Measurements from ENCODE around the gene CTSK.
"Not testable (repeated sequence)": the region's sequence is repeated elsewhere in the genome, so short reads cannot be mapped to it uniquely, and the experiment has no call there.

Gene CTSK

GRCh38 chr1:150808121-150808520 lies at the start of gene CTSK:
Gene CTSK, minus strand, starts transcription at chr1:150808260. Its CDS starts 1,455 bp downstream, at chr1:150806805.
- TF ChIP-seq CTCF (IDR thresholded peaks at IDR 0.05), result no peak
- peaks cover 24 to 26% of the 10 kb centered on the region in 2 experiments for H3K4me1 ChIP-seq (ENCODE audit: control insufficient read depth in 1 of 2, insufficient read depth in 1 of 2, low read depth in 1 of 2, low read length in 1 of 2)
- H3K4me3 ChIP-seq (ENCODE audit: low read depth in 1 of 2, low read length in 1 of 2), result no peak within 1 kb of the TSS
- peak within 1 kb of the TSS; percentile 61 for H3K27ac ChIP-seq
- peaks cover 23% of the 10 kb centered on the region for H3K36me3 ChIP-seq
- H3K27me3 ChIP-seq, result no peaks in the 10 kb centered on the region
- H3K9me3 ChIP-seq, result no peaks in the 10 kb centered on the region

GRCh38 chr1:150852734-150853133 lies 44.7 kb upstream of the CTSK start:
- Histone ChIP-seq H3K36me3 (peaks cover 15% of the 10 kb centered on the region), H3K27ac (peak overlapping the region; percentile 76)
- not testable (repeated sequence) for H3K27me3 ChIP-seq

GRCh38 chr1:150850801-150851362 lies 42.8 kb upstream of the CTSK start:
- H3K27ac ChIP-seq; H3K27me3 ChIP-seq; H3K4me3 ChIP-seq (ENCODE audit: low read depth in 1 of 2, low read length in 1 of 2); H3K9me3 ChIP-seq; H3K36me3 ChIP-seq: not testable (repeated sequence)
- peaks cover 19 to 22% of the 10 kb centered on the region in 2 experiments for H3K4me1 ChIP-seq (ENCODE audit: control insufficient read depth in 1 of 2, insufficient read depth in 1 of 2, low read depth in 1 of 2, low read length in 1 of 2)

More at GRCh38 chr1:150852734-150853133, 44.7 kb upstream of the CTSK start:
- Histone ChIP-seq H3K4me3 (ENCODE audit: low read depth in 1 of 2, low read length in 1 of 2) (peak overlapping the region in 1 of 2 experiments; percentile 39), H3K4me1 (ENCODE audit: control insufficient read depth in 1 of 2, insufficient read depth in 1 of 2, low read depth in 1 of 2, low read length in 1 of 2) (peaks cover 19 to 22% of the 10 kb centered on the region in 2 experiments)
- H3K9me3 ChIP-seq, result not testable (repeated sequence)

GRCh38 chr1:150846473-150847146 lies 38.5 kb upstream of the CTSK start:
- Histone ChIP-seq H3K36me3 (peaks cover 12% of the 10 kb centered on the region), H3K27me3 (no peaks in the 10 kb centered on the region), H3K4me1 (ENCODE audit: control insufficient read depth in 1 of 2, insufficient read depth in 1 of 2, low read depth in 1 of 2, low read length in 1 of 2) (no peaks in the 10 kb centered on the region), H3K9me3 (no peaks in the 10 kb centered on the region), H3K27ac (no peak overlapping the region), H3K4me3 (ENCODE audit: low read depth in 1 of 2, low read length in 1 of 2) (no peak overlapping the region)
- no peak for TF ChIP-seq CTCF (IDR thresholded peaks at IDR 0.05)

GRCh38 chr1:150843474-150843873 lies 35.4 kb upstream of the CTSK start:
- Histone ChIP-seq H3K9me3 (no peaks in the 10 kb centered on the region), H3K36me3 (peaks cover 27% of the 10 kb centered on the region), H3K27ac (no peak overlapping the region), H3K4me1 (ENCODE audit: control insufficient read depth in 1 of 2, insufficient read depth in 1 of 2, low read depth in 1 of 2, low read length in 1 of 2) (no peaks in the 10 kb centered on the region), H3K4me3 (ENCODE audit: low read depth in 1 of 2, low read length in 1 of 2) (no peak overlapping the region), H3K27me3 (no peaks in the 10 kb centered on the region)
- TF ChIP-seq CTCF (IDR thresholded peaks at IDR 0.05), result no peak

- no peaks in the 10 kb centered on the region for H3K4me1 ChIP-seq (ENCODE audit: control insufficient read depth in 1 of 2, insufficient read depth in 1 of 2, low read depth in 1 of 2, low read length in 1 of 2)
- H3K4me3 ChIP-seq (ENCODE audit: low read depth in 1 of 2, low read length in 1 of 2), result no peak overlapping the region
- no peak overlapping the region for H3K27ac ChIP-seq
- no peaks in the 10 kb centered on the region for H3K9me3 ChIP-seq
- H3K27me3 ChIP-seq, result no peaks in the 10 kb centered on the region
- no peak for TF ChIP-seq CTCF (IDR thresholded peaks at IDR 0.05)
- H3K36me3 ChIP-seq, result peaks cover 29% of the 10 kb centered on the region
Observed at GRCh38 chr1:150842964-150843363, 34.9 kb upstream of the CTSK start.
